H1 (cell line): ENCODE results near the gene UBC. TPM values are rescaled to one million over a fixed set of nuclear protein-coding genes. Genes with fewer than 3 reads are reported as not detected.

Experiments used
- CTCF ChIA-PET: fragments of 300-600 bp; sonication (Branson Sonifier 250); formaldehyde crosslinking; loops from one replicate; lab custom pipeline; 2021; ENCODE audit not compliant: partially characterized antibody; lab: Charles Lee
- POLR2A ChIA-PET: fragments of 300-600 bp; sonication (Branson Sonifier 250); formaldehyde crosslinking; loops from one replicate; lab custom pipeline; 2021; ENCODE audit warnings: inconsistent platforms; ENCODE audit not compliant: partially characterized antibody; lab: Charles Lee
- DNase-seq, 2 experiments: peaks; one replicate each; pipeline versions ENCODE4 v3.0.0 to v3.0.0-alpha.2; 2010 to 2022; ENCODE audit warnings: low spot score in 2 of 2, low read depth in 1 of 2, mixed read lengths in 1 of 2
- FAIRE-seq: peaks from 2 replicates; lab custom pipeline; 2011; peaks lifted over from hg19 to GRCh38; lab: Jason Lieb, UNC
- H2AFZ ChIP-seq: 2 replicates; pipeline ENCODE4 v1.8.1; 2012; ENCODE audit warnings: low read length, inconsistent platforms
- H2AK5ac ChIP-seq: 2 replicates; pipeline ENCODE4 v1.6.1; 2013; ENCODE audit warnings: low read depth, low read length
- H2BK120ac ChIP-seq: replicated peaks from 2 replicates; pipeline ENCODE3; 2013; ENCODE audit warnings: low read depth, low read length, inconsistent platforms
- H2BK12ac ChIP-seq: 2 replicates; pipeline ENCODE4 v1.6.1; 2013; ENCODE audit warnings: low read depth, low read length
- H2BK15ac ChIP-seq: 2 replicates; pipeline ENCODE4 v1.6.1; 2013; ENCODE audit warnings: low read length
- H2BK20ac ChIP-seq: 2 replicates; pipeline ENCODE4 v1.6.1; 2013; ENCODE audit warnings: low read length
- H2BK5ac ChIP-seq: 2 replicates; pipeline ENCODE4 v1.6.1; 2013; ENCODE audit warnings: low read depth, low read length
- H3K14ac ChIP-seq: 2 replicates; pipeline ENCODE4 v1.6.1; 2013; ENCODE audit warnings: inconsistent platforms; ENCODE audit not compliant: insufficient read length
- H3K18ac ChIP-seq: 2 replicates; pipeline ENCODE4 v1.6.1; 2013; ENCODE audit warnings: low read length; ENCODE audit errors: extremely low read depth
- H3K23ac ChIP-seq: 2 replicates; pipeline ENCODE4 v1.6.1; 2013; ENCODE audit warnings: inconsistent platforms; ENCODE audit not compliant: insufficient read length
- H3K23me2 ChIP-seq: 2 replicates; pipeline ENCODE4 v1.6.1; 2013; ENCODE audit warnings: low read depth, low read length
- H3K27ac ChIP-seq: 2 replicates; pipeline ENCODE4 v1.6.1; 2011; ENCODE audit warnings: low read depth, low read length, inconsistent platforms
- H3K27me3 ChIP-seq, 4 experiments: replicated peaks in 1 of 4; 1 replicate in 1 of 4; 2 replicates in 3 of 4; pipeline versions ENCODE4 v1.6.1 to v1.8.1; 2011 to 2013; ENCODE audit warnings: low read length in 3 of 4, mild to moderate bottlenecking in 3 of 4, inconsistent platforms in 2 of 4, mixed read lengths in 2 of 4, moderate library complexity in 1 of 4; ENCODE audit not compliant: control insufficient read depth in 3 of 4, insufficient read depth in 3 of 4; ENCODE audit errors: extremely low read depth in 1 of 4
- H3K36me3 ChIP-seq, 4 experiments: 2 replicates each; pipeline versions ENCODE4 v1.6.1 to v1.8.1; 2011 to 2013; ENCODE audit warnings: mild to moderate bottlenecking in 4 of 4, low read length in 3 of 4, moderate library complexity in 2 of 4, control low read depth in 1 of 4, inconsistent platforms in 1 of 4; ENCODE audit not compliant: insufficient read depth in 4 of 4, control insufficient read depth in 2 of 4
- H3K4ac ChIP-seq: replicated peaks from 2 replicates; pipeline ENCODE3; 2013; ENCODE audit warnings: low read length, low read depth, mixed read lengths, inconsistent platforms; ENCODE audit not compliant: insufficient read length
- H3K4me1 ChIP-seq, 4 experiments: replicated peaks in 1 of 4; 1 replicate in 1 of 4; 2 replicates in 3 of 4; pipeline versions ENCODE4 v1.6.1 to v1.8.1; 2011 to 2013; ENCODE audit warnings: low read length in 3 of 4, inconsistent platforms in 2 of 4, mixed read lengths in 1 of 4; ENCODE audit not compliant: insufficient read depth in 4 of 4, control insufficient read depth in 3 of 4
- H3K4me2 ChIP-seq, 2 experiments: 2 replicates each; pipeline versions ENCODE4 v1.6.1 to v1.8.1; 2011 to 2013; ENCODE audit warnings: low read depth in 2 of 2, low read length in 2 of 2, control low read depth in 1 of 2, inconsistent platforms in 1 of 2, mild to moderate bottlenecking in 1 of 2; ENCODE audit not compliant: insufficient read depth in 1 of 2
- H3K4me3 ChIP-seq, 4 experiments: fragments of 200-600, 300-600 bp in 1 of 4; sonication (generic), shearing (Covaris generic), sonication (Bioruptor Twin) in 1 of 4; 2 replicates each; pipeline versions ENCODE4 v1.5.1 to v1.8.1; 2011 to 2016; ENCODE audit warnings: low read length in 4 of 4, low read depth in 3 of 4, control low read depth in 2 of 4, inconsistent platforms in 2 of 4, mild to moderate bottlenecking in 2 of 4, mixed read lengths in 1 of 4, moderate library complexity in 1 of 4; ENCODE audit not compliant: insufficient read depth in 2 of 4; ENCODE audit errors: extremely low read depth in 1 of 4
- H3K56ac ChIP-seq: replicated peaks from 2 replicates; pipeline ENCODE3; 2013; ENCODE audit warnings: low read depth, mild to moderate bottlenecking, mixed read lengths, low read length, inconsistent platforms; ENCODE audit not compliant: insufficient read length
- H3K79me1 ChIP-seq: 2 replicates; pipeline ENCODE4 v1.6.1; 2013; ENCODE audit warnings: low read depth, low read length, control low read depth
- H3K79me2 ChIP-seq, 2 experiments: 2 replicates each; pipeline versions ENCODE4 v1.6.1 to v1.8.1; 2012 to 2013; ENCODE audit warnings: low read length in 2 of 2, mild to moderate bottlenecking in 2 of 2, inconsistent platforms in 1 of 2; ENCODE audit not compliant: insufficient read depth in 2 of 2, control insufficient read depth in 1 of 2
- H3K9ac ChIP-seq, 4 experiments: replicated peaks in 1 of 4; 1 replicate in 1 of 4; 2 replicates in 3 of 4; pipeline versions ENCODE4 v1.6.1 to v1.8.1; 2011 to 2013; ENCODE audit warnings: low read depth in 3 of 4, low read length in 3 of 4, control low read depth in 2 of 4, mild to moderate bottlenecking in 2 of 4, moderate library complexity in 2 of 4, inconsistent platforms in 1 of 4; ENCODE audit errors: extremely low read depth in 1 of 4
- H3K9me3 ChIP-seq, 2 experiments: 2 replicates each; pipeline versions ENCODE4 v1.6.1 to v1.8.1; 2012 to 2013; ENCODE audit warnings: mild to moderate bottlenecking in 2 of 2, moderate library complexity in 2 of 2, control low read depth in 1 of 2, inconsistent platforms in 1 of 2, low read depth in 1 of 2, low read length in 1 of 2, mixed read lengths in 1 of 2; ENCODE audit not compliant: insufficient read depth in 2 of 2
- H4K20me1 ChIP-seq, 2 experiments: replicated peaks in 1 of 2; 2 replicates each; pipeline versions ENCODE3 to v1.8.1; 2011 to 2013; ENCODE audit warnings: inconsistent platforms in 2 of 2, low read length in 2 of 2, mild to moderate bottlenecking in 1 of 2; ENCODE audit not compliant: insufficient read depth in 2 of 2, control insufficient read depth in 1 of 2
- H4K5ac ChIP-seq: 2 replicates; pipeline ENCODE4 v1.6.1; 2013; ENCODE audit warnings: low read length, low read depth, mixed read lengths, inconsistent platforms; ENCODE audit not compliant: insufficient read length
- H4K8ac ChIP-seq: 2 replicates; pipeline ENCODE4 v1.8.0; 2013; ENCODE audit warnings: mild to moderate bottlenecking, moderate library complexity, low read length, inconsistent platforms; ENCODE audit not compliant: insufficient read depth; ENCODE audit errors: extremely low read depth
- H4K91ac ChIP-seq: replicated peaks from 2 replicates; pipeline ENCODE3; 2013; ENCODE audit warnings: low read length, mixed read lengths, inconsistent platforms; ENCODE audit not compliant: insufficient read length
- CBX5 ChIP-seq: fragments of 300-800, 300-1000 bp; sonication (generic); IDR thresholded peaks from 2 replicates; pipeline ENCODE4 v1.7.1; 2016; ENCODE audit warnings: antibody characterized with exemption, low read length, low read depth
- CBX8 ChIP-seq: fragments of 300-800, 300-1000 bp; sonication (generic); IDR thresholded peaks from 2 replicates; pipeline ENCODE4 v1.7.1; 2016; ENCODE audit warnings: low read depth, low read length, borderline replicate concordance
- JUND ChIP-seq: IDR thresholded peaks from 2 replicates; pipeline ENCODE4 v1.6.1; 2011; ENCODE audit warnings: mild to moderate bottlenecking, improper control_type of control experiment, low read length
- NANOG ChIP-seq: IDR thresholded peaks from 2 replicates; pipeline ENCODE4 v1.6.1; 2011; ENCODE audit warnings: low read length, low read depth, mild to moderate bottlenecking, inconsistent platforms; ENCODE audit not compliant: insufficient read depth, poor library complexity, severe bottlenecking
- POLR2AphosphoS5 ChIP-seq: IDR thresholded peaks from 2 replicates; pipeline ENCODE4 v1.6.1; 2011; ENCODE audit warnings: low read depth, low read length
- WGBS, 2 experiments: shearing (Covaris generic) in 1 of 2; methylation state at CpG; one replicate each; pipeline versions ENCODE4 v1.1.6 to v1.1.7; 2013 to 2015; ENCODE audit warnings: low lambda C conversion rate in 2 of 2, mixed read lengths in 2 of 2, inconsistent platforms in 1 of 2, low coverage in 1 of 2, missing lambda C conversion rate in 1 of 2; ENCODE audit not compliant: insufficient replicate concordance in 2 of 2, insufficient coverage in 1 of 2, insufficient read length in 1 of 2; ENCODE audit errors: extremely low coverage in 1 of 2, missing lambda C conversion rate in 1 of 2; 5-methylcytosine and 5-hydroxymethylcytosine counted together
- polyA plus RNA-seq, 7 experiments: library from polyadenylated mRNA; depleted of rRNA in 3 of 7; stranded (reverse) in 5 of 7; unstranded in 2 of 7; fragments of >200 nt in 5 of 7; fragments of 200-250 nt in 2 of 7; gene quantifications; 1 replicate in 5 of 7; 2 replicates in 1 of 7; 4 replicates in 1 of 7; pipeline versions ENCODE4 v1.2.1 to v1.2.3, GENCODE V29; 2011 to 2013; ENCODE audit warnings: missing spikeins in 2 of 7, mixed read lengths in 2 of 7
- total RNA-seq: library from RNA; stranded (reverse); fragmentation: NEBNext Ultra II Directional; extraction: Animal tissue kit (Norgen Biotek cat#: 25700); gene quantifications from 2 replicates; pipeline ENCODE4 v1.2.1, GENCODE V29; 2021
- TF ChIP-seq, protein P1 (sequence below): IDR thresholded peaks from 2 replicates; pipeline ENCODE4 v1.6.1; 2011; ENCODE audit warnings: low read length, improper control_type of control experiment

The UBC gene
- total and polyA plus RNA-seq, 2 of the 8 experiments (the other 6 are each of a cell fraction or from before 2014, with no cell fraction given) = 559 to 749 TPM

DNA sequence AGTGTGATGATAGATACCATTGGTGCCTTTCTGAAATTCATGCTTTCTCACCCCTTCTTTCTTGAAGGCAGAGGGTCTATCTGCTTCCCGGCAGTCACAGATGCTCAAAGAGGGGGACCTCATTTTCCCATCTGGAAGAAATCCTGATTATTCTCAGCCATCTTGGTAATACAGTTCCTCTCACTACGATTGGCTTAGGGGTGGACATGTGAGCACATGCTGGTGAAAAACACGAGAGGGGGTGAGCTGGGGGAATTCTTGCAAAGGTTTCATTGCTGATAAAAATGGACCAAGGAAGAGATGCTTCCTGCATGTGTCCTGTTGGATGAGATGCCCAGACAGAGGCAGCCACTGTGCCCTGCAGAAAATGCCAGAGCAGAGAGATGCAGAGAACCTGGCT is 37.0 kb downstream of the UBC start:
- Histone ChIP-seq H4K20me1 (peaks cover 0 to 2% of the 10 kb centered on the region in 2 experiments), H3K9me3 (no peaks in the 10 kb centered on the region)
- TF ChIP-seq, protein P1, sequence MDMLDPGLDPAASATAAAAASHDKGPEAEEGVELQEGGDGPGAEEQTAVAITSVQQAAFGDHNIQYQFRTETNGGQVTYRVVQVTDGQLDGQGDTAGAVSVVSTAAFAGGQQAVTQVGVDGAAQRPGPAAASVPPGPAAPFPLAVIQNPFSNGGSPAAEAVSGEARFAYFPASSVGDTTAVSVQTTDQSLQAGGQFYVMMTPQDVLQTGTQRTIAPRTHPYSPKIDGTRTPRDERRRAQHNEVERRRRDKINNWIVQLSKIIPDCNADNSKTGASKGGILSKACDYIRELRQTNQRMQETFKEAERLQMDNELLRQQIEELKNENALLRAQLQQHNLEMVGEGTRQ = peak; percentile 54; the same call in 1 of the 2 replicates
- TF ChIP-seq NANOG = no peak
- no peak for TF ChIP-seq CBX8
- no peak for TF ChIP-seq JUND
- no peak for TF ChIP-seq CBX5
- no peak for TF ChIP-seq POLR2AphosphoS5
- TF ChIP-seq, all 59 proteins: peak for 1
- Histone ChIP-seq H3K14ac (no peak overlapping the region), H2AK5ac (no peak overlapping the region), H3K18ac (peak overlapping the region; percentile 2; the same call in 1 of the 2 replicates), H3K79me1 (no peaks in the 10 kb centered on the region), H2BK20ac (no peak overlapping the region), H3K56ac (no peak overlapping the region), H3K36me3 (no peaks in the 10 kb centered on the region), H3K4ac (no peak overlapping the region), H2AFZ (peak overlapping the region; percentile 91), H3K4me2 (no peak overlapping the region), H4K8ac (no peak overlapping the region), H2BK12ac (no peak overlapping the region), H4K5ac (no peak overlapping the region), H4K91ac (no peak overlapping the region), H3K27me3 (no peaks in the 10 kb centered on the region), H3K23ac (no peak overlapping the region), H3K23me2 (peaks cover 5% of the 10 kb centered on the region; the same call in 1 of the 2 replicates), H2BK120ac (no peak overlapping the region), H3K4me1 (0 out of 7 replicates have a peak, but pooled peaks cover 0 to 3% (median 0%) of the 10 kb centered on the region in 4 experiments), H3K4me3 (no peak overlapping the region), H3K79me2 (no peaks in the 10 kb centered on the region), H3K9ac (no peak overlapping the region), H2BK15ac (no peak overlapping the region), H2BK5ac (no peak overlapping the region), H3K27ac (no peak overlapping the region)
- POLR2A ChIA-PET = no interaction called here
- DNase-seq (no peak), FAIRE-seq (no peak)
- WGBS, 2 experiments = 86% methylated on average over 3 of the region's 3 CpGs; no CpG with 5 or more reads in 1 of the 2 experiments
- CTCF ChIA-PET = interaction anchor here (0.8 to 2.3 kb wide), 3 partner anchors 12 to 27 kb away, joined by 3 to 6 read pairs (median 4); no protein-coding TSS in a partner anchor
